GM12865 (cell line): ENCODE data around the gene DNAJA1.
"Not testable (repeated sequence)": the region's sequence is repeated elsewhere in the genome, so short reads cannot be mapped to it uniquely, and the experiment has no call there.

Source experiments
- DNase-seq: peaks from one replicate; pipeline ENCODE4 v3.0.0; 2010; ENCODE audit warnings: low read depth
- H3K4me3 ChIP-seq: 2 replicates; pipeline ENCODE4 v1.5.1; 2011; ENCODE audit warnings: mild to moderate bottlenecking, low read depth, low read length, control low read depth
- TF ChIP-seq, protein P1 (sequence below): IDR thresholded peaks from 2 replicates; pipeline ENCODE4 v1.5.1; 2011; ENCODE audit warnings: low read length, control low read depth, low read depth, inconsistent platforms; ENCODE audit not compliant: insufficient read depth; ENCODE audit errors: missing control alignments

DNAJA1 gene

DNA sequence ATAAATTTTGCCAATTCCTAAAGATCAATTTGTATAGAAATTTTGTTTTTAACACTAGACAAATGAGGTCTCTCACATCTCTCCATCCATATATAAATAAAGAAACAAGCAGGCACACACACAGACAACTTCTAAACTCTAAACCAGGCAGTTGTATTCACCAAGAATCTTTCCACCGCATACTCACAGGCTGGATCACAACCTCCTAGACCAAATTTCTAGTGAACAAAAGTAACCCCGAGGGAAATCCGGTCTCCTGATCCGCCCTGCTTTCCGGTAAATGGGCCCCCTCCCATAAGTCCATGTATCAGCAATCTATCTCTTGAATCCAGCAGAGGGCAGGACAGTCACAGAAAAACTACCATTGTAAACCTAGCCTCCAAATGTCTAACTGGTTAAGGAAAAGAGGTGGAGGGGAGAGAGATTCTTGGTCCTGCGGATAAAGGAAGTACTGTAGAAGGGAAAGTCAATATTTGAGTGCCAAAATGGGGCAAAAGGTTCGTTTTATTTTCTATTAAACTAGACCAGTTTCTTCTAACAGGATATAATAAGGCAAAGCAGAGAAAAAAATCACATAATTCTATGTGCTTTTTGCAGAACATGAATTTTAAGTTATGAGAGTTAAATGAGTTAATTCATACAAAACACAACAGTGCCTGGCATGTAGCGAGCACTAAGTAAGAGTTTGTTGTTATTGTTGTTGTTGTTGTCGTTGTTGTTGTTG lies 56.2 kb downstream of the DNAJA1 start:
- DNase-seq, result peak; percentile 88
- peak overlapping the region; percentile 29; the same call in 1 of the 2 replicates for H3K4me3 ChIP-seq
- TF ChIP-seq, protein P1, sequence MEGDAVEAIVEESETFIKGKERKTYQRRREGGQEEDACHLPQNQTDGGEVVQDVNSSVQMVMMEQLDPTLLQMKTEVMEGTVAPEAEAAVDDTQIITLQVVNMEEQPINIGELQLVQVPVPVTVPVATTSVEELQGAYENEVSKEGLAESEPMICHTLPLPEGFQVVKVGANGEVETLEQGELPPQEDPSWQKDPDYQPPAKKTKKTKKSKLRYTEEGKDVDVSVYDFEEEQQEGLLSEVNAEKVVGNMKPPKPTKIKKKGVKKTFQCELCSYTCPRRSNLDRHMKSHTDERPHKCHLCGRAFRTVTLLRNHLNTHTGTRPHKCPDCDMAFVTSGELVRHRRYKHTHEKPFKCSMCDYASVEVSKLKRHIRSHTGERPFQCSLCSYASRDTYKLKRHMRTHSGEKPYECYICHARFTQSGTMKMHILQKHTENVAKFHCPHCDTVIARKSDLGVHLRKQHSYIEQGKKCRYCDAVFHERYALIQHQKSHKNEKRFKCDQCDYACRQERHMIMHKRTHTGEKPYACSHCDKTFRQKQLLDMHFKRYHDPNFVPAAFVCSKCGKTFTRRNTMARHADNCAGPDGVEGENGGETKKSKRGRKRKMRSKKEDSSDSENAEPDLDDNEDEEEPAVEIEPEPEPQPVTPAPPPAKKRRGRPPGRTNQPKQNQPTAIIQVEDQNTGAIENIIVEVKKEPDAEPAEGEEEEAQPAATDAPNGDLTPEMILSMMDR, result peak; percentile 62

DNA sequence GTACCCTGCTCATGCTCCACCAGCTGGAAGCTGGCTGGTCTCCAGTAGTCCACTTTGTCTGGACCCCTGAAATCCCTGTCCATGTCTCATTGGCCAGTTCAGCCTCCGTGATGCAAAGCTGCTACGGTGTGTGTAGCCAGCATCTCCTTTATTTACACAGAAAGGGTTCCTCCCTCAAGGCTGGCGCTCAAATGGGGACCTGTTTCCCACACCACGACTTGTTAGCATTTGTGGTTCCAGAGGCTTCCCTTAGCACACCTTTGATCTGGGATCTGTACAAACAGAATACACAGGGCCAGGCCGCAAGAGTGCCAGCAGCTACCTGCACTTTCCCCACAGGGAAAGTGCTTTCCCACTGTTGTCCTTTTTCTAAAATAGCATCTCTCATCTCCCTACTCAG lies 57.1 kb downstream of the DNAJA1 start:
- TF ChIP-seq, protein P1, result no peak
- DNase-seq, result no peak
- H3K4me3 ChIP-seq, result no peak overlapping the region

DNA sequence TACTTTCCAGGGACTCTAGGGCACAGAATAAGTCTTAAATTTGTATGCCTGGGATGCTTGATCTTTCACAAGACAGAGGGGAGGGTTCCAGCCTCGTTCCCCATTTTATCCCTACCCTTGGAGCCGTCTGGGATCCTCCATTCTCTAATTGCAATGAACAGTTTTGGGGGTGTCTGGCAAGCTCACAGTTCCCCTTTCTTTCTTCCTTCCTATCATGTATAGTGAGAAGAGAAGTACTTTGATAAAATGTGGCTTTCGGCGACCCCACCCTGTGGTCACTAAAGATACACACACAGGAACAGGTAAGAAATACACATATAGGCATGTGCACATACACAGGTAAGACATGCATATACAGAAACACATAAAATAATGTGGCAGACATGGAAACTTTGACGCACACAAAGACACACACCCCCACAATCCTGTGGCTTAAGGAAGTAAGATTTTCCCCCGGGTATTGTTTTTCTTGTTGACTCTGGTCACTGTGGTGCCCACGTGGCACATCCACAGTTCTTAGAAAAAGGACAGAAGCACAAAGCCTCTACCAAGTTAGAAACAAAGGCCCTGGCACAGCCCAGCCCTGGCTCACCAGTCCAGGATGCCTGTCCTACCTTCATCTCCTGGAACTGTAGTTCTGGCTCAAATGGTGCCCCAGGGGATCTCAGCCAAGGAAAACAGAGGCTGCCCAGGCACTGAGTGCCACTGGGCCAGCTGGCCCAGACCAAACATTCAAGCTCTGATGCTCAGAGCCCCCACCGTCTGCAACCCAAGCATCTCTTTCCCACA lies 57.7 kb downstream of the DNAJA1 start:
- no peak overlapping the region for H3K4me3 ChIP-seq
- TF ChIP-seq, protein P1, result no peak
- peak; percentile 36 for DNase-seq

DNA sequence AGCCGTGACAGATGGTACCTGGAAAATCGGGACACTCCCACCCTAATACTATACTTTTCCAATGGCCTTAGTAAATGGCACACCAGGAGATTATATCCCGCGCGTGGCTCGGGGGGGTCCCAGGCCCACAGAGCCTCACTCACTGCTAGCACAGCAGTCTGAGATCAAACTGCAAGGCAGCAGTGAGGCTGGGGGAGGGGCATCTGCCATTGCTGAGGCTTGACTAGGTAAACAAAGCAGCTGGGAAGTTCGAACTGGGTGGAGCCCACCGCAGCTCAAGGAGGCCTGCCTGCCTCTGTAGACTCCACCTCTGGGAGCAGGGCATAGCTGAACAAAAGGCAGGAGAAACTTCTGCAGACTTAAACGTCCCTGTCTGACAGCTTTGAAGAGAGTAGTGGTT lies 60.6 kb downstream of the DNAJA1 start:
- not testable (repeated sequence) for DNase-seq, H3K4me3 ChIP-seq
